GM23338 (cell line): ENCODE results near the gene HMGN3.

Source experiments
- CREB1 ChIP-seq: fragments of 250-450 bp; sonication (Bioruptor Pico); IDR thresholded peaks from 2 replicates; pipeline ENCODE4 v1.5.0; 2020; ENCODE audit warnings: low read depth, mild to moderate bottlenecking, moderate library complexity
- EZH2 ChIP-seq: fragments of 200-600 bp; sonication (generic); IDR thresholded peaks from one replicate; pipeline ENCODE4 v1.8.0; 2017; ENCODE audit warnings: antibody characterized with exemption, mild to moderate bottlenecking, low read depth; ENCODE audit not compliant: unreplicated experiment
- EZH2phosphoT487 ChIP-seq: fragments of 200-600 bp; sonication (generic); IDR thresholded peaks from one replicate; pipeline ENCODE4 v1.8.1; 2018; ENCODE audit warnings: antibody characterized with exemption; ENCODE audit not compliant: unreplicated experiment
- JUNB ChIP-seq: IDR thresholded peaks from one replicate; pipeline ENCODE4 v1.6.1; 2016; ENCODE audit warnings: antibody characterized with exemption; ENCODE audit not compliant: unreplicated experiment
- POLR2AphosphoS5 ChIP-seq: IDR thresholded peaks from 2 replicates; pipeline ENCODE4 v1.6.1; 2016; ENCODE audit warnings: antibody characterized with exemption, low read depth
- STAT1 ChIP-seq: IDR thresholded peaks from one replicate; pipeline ENCODE4 v1.6.1; 2016; ENCODE audit warnings: antibody characterized with exemption; ENCODE audit not compliant: unreplicated experiment
- ZNF114 ChIP-seq: fragments of 250-450 bp; sonication (Bioruptor Pico); IDR thresholded peaks from 2 replicates; pipeline ENCODE4 v1.5.0; 2020; ENCODE audit warnings: mild to moderate bottlenecking, moderate library complexity
- ZNF331 ChIP-seq: fragments of 250-450 bp; sonication (Bioruptor Pico); IDR thresholded peaks from 2 replicates; pipeline ENCODE4 v1.5.0; 2020; ENCODE audit warnings: low read depth, mild to moderate bottlenecking, moderate library complexity
- TF ChIP-seq, protein P1 (sequence below), 2 experiments: fragments of 200-600 bp in 1 of 2; sonication (generic) in 1 of 2; conservative IDR thresholded peaks; 2 replicates each; pipeline versions ENCODE4 v1.5.1 to v1.6.1; 2016 to 2017; ENCODE audit warnings: antibody characterized with exemption in 2 of 2, low read depth in 2 of 2, mild to moderate bottlenecking in 2 of 2, moderate library complexity in 1 of 2
- TF ChIP-seq, protein P2 (sequence below): IDR thresholded peaks from one replicate; pipeline ENCODE4 v1.6.1; 2018; ENCODE audit warnings: antibody characterized with exemption; ENCODE audit not compliant: unreplicated experiment
- TF ChIP-seq, protein P3 (sequence below): IDR thresholded peaks from 2 replicates; pipeline ENCODE4 v1.6.1; 2016; ENCODE audit warnings: antibody characterized with exemption

DNA sequence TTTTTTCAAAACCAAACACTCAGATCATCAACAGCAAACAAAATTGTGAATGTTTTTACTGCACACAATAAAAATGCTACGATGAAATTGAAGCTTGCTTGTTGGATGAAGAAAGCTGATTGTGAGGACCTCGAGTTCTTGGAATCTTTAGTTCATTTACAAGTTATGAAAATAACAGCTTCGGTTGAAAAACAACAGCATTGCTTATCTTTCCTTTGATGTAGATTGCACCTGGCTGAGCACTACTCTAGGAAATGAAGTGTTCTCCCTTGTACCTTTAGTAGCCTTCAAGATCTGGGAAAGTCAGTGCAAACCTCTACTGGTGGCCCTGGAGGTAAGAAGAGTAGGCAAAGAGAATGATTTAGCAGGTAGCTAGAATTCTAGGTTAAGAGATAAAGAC, 2.2 kb upstream of the HMGN3 start:
- TF ChIP-seq EZH2 (no peak), POLR2AphosphoS5 (no peak), CREB1 (no peak), JUNB (no peak), ZNF114 (no peak), STAT1 (no peak), EZH2phosphoT487 (no peak), ZNF331 (CRISPR knock-in tag) (no peak)
- TF ChIP-seq, protein P1, sequence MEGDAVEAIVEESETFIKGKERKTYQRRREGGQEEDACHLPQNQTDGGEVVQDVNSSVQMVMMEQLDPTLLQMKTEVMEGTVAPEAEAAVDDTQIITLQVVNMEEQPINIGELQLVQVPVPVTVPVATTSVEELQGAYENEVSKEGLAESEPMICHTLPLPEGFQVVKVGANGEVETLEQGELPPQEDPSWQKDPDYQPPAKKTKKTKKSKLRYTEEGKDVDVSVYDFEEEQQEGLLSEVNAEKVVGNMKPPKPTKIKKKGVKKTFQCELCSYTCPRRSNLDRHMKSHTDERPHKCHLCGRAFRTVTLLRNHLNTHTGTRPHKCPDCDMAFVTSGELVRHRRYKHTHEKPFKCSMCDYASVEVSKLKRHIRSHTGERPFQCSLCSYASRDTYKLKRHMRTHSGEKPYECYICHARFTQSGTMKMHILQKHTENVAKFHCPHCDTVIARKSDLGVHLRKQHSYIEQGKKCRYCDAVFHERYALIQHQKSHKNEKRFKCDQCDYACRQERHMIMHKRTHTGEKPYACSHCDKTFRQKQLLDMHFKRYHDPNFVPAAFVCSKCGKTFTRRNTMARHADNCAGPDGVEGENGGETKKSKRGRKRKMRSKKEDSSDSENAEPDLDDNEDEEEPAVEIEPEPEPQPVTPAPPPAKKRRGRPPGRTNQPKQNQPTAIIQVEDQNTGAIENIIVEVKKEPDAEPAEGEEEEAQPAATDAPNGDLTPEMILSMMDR (conservative IDR thresholded peaks at IDR 0.05; ENCODE audit: low read depth in 2 of 2): no peak
- TF ChIP-seq, protein P2, sequence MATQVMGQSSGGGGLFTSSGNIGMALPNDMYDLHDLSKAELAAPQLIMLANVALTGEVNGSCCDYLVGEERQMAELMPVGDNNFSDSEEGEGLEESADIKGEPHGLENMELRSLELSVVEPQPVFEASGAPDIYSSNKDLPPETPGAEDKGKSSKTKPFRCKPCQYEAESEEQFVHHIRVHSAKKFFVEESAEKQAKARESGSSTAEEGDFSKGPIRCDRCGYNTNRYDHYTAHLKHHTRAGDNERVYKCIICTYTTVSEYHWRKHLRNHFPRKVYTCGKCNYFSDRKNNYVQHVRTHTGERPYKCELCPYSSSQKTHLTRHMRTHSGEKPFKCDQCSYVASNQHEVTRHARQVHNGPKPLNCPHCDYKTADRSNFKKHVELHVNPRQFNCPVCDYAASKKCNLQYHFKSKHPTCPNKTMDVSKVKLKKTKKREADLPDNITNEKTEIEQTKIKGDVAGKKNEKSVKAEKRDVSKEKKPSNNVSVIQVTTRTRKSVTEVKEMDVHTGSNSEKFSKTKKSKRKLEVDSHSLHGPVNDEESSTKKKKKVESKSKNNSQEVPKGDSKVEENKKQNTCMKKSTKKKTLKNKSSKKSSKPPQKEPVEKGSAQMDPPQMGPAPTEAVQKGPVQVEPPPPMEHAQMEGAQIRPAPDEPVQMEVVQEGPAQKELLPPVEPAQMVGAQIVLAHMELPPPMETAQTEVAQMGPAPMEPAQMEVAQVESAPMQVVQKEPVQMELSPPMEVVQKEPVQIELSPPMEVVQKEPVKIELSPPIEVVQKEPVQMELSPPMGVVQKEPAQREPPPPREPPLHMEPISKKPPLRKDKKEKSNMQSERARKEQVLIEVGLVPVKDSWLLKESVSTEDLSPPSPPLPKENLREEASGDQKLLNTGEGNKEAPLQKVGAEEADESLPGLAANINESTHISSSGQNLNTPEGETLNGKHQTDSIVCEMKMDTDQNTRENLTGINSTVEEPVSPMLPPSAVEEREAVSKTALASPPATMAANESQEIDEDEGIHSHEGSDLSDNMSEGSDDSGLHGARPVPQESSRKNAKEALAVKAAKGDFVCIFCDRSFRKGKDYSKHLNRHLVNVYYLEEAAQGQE: no peak
- TF ChIP-seq, protein P3, sequence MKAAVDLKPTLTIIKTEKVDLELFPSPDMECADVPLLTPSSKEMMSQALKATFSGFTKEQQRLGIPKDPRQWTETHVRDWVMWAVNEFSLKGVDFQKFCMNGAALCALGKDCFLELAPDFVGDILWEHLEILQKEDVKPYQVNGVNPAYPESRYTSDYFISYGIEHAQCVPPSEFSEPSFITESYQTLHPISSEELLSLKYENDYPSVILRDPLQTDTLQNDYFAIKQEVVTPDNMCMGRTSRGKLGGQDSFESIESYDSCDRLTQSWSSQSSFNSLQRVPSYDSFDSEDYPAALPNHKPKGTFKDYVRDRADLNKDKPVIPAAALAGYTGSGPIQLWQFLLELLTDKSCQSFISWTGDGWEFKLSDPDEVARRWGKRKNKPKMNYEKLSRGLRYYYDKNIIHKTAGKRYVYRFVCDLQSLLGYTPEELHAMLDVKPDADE: no peak
